SK-N-SH (cell line): ENCODE results near the gene KCNQ2.

Experiments
- CHD2 ChIP-seq: fragments of 150-350 bp; IDR thresholded peaks from 2 replicates; pipeline ENCODE4 v1.6.1; 2018; ENCODE audit warnings: low read length; ENCODE audit not compliant: partially characterized antibody
- EP300 ChIP-seq, 2 experiments: IDR thresholded peaks; 2 replicates each; pipeline versions ENCODE4 v1.4.0 to v1.6.1; 2012; ENCODE audit warnings: borderline replicate concordance in 1 of 2, low read depth in 1 of 2, low read length in 1 of 2
- GABPA ChIP-seq: IDR thresholded peaks from 2 replicates; pipeline ENCODE4 v1.4.0; 2012; ENCODE audit warnings: low read depth, mild to moderate bottlenecking
- GATA2 ChIP-seq: sonication (generic); formaldehyde crosslinking; IDR thresholded peaks from 2 replicates; pipeline ENCODE4 v1.5.0; 2020; ENCODE audit warnings: mild to moderate bottlenecking, missing genetic modification reagents
- MXI1 ChIP-seq: IDR thresholded peaks from 2 replicates; pipeline ENCODE4 v1.6.1; 2012; ENCODE audit warnings: mild to moderate bottlenecking, low read depth, low read length, improper control_type of control experiment
- NRF1 ChIP-seq: IDR thresholded peaks from 2 replicates; pipeline ENCODE4 v1.6.1; 2012; ENCODE audit warnings: low read depth, mild to moderate bottlenecking, low read length
- POLR2AphosphoS5 ChIP-seq: IDR thresholded peaks from 2 replicates; pipeline ENCODE4 v1.6.1; 2012; ENCODE audit warnings: low read depth, low read length
- TAF1 ChIP-seq: IDR thresholded peaks from 2 replicates; pipeline ENCODE4 v1.6.1; 2012; ENCODE audit warnings: low read depth, mild to moderate bottlenecking, low read length, moderate library complexity, borderline replicate concordance
- YY1 ChIP-seq: IDR thresholded peaks from 2 replicates; pipeline ENCODE4 v1.4.0; 2012; ENCODE audit warnings: low read depth, mild to moderate bottlenecking
- TF ChIP-seq, protein P1 (sequence below): fragments of 150-350 bp; IDR thresholded peaks from 2 replicates; pipeline ENCODE4 v1.6.1; 2017; ENCODE audit warnings: antibody characterized with exemption, low read length, low read depth, borderline replicate concordance
- TF ChIP-seq, protein P2 (sequence below): IDR thresholded peaks from 2 replicates; pipeline ENCODE4 v1.6.1; 2012; ENCODE audit warnings: mild to moderate bottlenecking, low read depth, low read length, moderate library complexity
- TF ChIP-seq, protein P3 (sequence below): fragments of 200-600 bp; sonication (generic); IDR thresholded peaks from 2 replicates; pipeline ENCODE4 v1.6.1; 2017; ENCODE audit warnings: antibody characterized with exemption, mild to moderate bottlenecking, moderate library complexity
- TF ChIP-seq, protein P4 (sequence below): fragments of 150-350 bp; IDR thresholded peaks from 2 replicates; pipeline ENCODE4 v1.6.1; 2016; ENCODE audit warnings: mild to moderate bottlenecking, low read depth, low read length
- TF ChIP-seq, protein P5 (sequence below): IDR thresholded peaks from 2 replicates; pipeline ENCODE4 v1.4.0; 2012; ENCODE audit warnings: low read depth, borderline replicate concordance

DNA sequence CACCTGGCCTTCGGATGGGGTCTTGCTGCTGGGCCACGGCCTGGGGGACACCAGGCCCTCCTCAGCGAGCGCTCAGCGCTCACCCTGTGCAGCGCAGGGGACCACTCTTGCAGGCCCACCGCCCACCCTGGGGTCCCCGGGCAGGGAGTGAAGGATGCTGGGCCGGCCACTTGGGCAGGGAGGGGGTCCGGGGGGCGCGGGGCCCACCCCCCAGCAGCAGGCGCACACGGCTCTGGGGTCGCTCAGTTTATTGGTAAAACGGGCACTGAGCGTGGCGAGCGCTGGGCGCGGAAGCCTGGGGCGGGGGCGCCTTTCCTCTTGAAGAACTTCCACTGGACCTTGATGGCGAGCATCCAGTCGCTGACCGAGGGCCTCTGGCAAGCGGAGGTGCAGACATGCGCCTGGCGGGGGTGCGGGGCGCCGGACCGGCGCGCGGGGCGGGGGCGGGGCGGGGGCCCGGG, 15.4 kb upstream of the KCNQ2 start:
- TF ChIP-seq CHD2, result no peak
- TF ChIP-seq, protein P1, sequence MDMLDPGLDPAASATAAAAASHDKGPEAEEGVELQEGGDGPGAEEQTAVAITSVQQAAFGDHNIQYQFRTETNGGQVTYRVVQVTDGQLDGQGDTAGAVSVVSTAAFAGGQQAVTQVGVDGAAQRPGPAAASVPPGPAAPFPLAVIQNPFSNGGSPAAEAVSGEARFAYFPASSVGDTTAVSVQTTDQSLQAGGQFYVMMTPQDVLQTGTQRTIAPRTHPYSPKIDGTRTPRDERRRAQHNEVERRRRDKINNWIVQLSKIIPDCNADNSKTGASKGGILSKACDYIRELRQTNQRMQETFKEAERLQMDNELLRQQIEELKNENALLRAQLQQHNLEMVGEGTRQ, result no peak
- no peak for TF ChIP-seq MXI1
- TF ChIP-seq NRF1, result no peak
- TF ChIP-seq, protein P2, sequence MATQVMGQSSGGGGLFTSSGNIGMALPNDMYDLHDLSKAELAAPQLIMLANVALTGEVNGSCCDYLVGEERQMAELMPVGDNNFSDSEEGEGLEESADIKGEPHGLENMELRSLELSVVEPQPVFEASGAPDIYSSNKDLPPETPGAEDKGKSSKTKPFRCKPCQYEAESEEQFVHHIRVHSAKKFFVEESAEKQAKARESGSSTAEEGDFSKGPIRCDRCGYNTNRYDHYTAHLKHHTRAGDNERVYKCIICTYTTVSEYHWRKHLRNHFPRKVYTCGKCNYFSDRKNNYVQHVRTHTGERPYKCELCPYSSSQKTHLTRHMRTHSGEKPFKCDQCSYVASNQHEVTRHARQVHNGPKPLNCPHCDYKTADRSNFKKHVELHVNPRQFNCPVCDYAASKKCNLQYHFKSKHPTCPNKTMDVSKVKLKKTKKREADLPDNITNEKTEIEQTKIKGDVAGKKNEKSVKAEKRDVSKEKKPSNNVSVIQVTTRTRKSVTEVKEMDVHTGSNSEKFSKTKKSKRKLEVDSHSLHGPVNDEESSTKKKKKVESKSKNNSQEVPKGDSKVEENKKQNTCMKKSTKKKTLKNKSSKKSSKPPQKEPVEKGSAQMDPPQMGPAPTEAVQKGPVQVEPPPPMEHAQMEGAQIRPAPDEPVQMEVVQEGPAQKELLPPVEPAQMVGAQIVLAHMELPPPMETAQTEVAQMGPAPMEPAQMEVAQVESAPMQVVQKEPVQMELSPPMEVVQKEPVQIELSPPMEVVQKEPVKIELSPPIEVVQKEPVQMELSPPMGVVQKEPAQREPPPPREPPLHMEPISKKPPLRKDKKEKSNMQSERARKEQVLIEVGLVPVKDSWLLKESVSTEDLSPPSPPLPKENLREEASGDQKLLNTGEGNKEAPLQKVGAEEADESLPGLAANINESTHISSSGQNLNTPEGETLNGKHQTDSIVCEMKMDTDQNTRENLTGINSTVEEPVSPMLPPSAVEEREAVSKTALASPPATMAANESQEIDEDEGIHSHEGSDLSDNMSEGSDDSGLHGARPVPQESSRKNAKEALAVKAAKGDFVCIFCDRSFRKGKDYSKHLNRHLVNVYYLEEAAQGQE, result no peak
- no peak for TF ChIP-seq EP300 (IDR thresholded peaks at IDR 0.05; ENCODE audit: borderline replicate concordance in 1 of 2, low read depth in 1 of 2, low read length in 1 of 2)
- TF ChIP-seq, protein P3, sequence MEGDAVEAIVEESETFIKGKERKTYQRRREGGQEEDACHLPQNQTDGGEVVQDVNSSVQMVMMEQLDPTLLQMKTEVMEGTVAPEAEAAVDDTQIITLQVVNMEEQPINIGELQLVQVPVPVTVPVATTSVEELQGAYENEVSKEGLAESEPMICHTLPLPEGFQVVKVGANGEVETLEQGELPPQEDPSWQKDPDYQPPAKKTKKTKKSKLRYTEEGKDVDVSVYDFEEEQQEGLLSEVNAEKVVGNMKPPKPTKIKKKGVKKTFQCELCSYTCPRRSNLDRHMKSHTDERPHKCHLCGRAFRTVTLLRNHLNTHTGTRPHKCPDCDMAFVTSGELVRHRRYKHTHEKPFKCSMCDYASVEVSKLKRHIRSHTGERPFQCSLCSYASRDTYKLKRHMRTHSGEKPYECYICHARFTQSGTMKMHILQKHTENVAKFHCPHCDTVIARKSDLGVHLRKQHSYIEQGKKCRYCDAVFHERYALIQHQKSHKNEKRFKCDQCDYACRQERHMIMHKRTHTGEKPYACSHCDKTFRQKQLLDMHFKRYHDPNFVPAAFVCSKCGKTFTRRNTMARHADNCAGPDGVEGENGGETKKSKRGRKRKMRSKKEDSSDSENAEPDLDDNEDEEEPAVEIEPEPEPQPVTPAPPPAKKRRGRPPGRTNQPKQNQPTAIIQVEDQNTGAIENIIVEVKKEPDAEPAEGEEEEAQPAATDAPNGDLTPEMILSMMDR, result no peak
- TF ChIP-seq YY1, result no peak
- TF ChIP-seq POLR2AphosphoS5, result no peak
- no peak for TF ChIP-seq GABPA
- no peak for TF ChIP-seq TAF1
- TF ChIP-seq, protein P4, sequence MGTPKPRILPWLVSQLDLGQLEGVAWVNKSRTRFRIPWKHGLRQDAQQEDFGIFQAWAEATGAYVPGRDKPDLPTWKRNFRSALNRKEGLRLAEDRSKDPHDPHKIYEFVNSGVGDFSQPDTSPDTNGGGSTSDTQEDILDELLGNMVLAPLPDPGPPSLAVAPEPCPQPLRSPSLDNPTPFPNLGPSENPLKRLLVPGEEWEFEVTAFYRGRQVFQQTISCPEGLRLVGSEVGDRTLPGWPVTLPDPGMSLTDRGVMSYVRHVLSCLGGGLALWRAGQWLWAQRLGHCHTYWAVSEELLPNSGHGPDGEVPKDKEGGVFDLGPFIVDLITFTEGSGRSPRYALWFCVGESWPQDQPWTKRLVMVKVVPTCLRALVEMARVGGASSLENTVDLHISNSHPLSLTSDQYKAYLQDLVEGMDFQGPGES, result no peak
- no peak for TF ChIP-seq GATA2 (CRISPR knock-in tag)
- TF ChIP-seq, protein P5, sequence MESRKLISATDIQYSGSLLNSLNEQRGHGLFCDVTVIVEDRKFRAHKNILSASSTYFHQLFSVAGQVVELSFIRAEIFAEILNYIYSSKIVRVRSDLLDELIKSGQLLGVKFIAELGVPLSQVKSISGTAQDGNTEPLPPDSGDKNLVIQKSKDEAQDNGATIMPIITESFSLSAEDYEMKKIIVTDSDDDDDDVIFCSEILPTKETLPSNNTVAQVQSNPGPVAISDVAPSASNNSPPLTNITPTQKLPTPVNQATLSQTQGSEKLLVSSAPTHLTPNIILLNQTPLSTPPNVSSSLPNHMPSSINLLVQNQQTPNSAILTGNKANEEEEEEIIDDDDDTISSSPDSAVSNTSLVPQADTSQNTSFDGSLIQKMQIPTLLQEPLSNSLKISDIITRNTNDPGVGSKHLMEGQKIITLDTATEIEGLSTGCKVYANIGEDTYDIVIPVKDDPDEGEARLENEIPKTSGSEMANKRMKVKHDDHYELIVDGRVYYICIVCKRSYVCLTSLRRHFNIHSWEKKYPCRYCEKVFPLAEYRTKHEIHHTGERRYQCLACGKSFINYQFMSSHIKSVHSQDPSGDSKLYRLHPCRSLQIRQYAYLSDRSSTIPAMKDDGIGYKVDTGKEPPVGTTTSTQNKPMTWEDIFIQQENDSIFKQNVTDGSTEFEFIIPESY, result no peak
